IPS-NIHi7 (cell line): ENCODE data around the gene KCNMA1.

Experiments used
- DNase-seq: peaks from one replicate; pipeline ENCODE4 v3.0.0; 2012; ENCODE audit warnings: mixed read lengths; ENCODE audit errors: extremely low spot score

The KCNMA1 gene

DNA sequence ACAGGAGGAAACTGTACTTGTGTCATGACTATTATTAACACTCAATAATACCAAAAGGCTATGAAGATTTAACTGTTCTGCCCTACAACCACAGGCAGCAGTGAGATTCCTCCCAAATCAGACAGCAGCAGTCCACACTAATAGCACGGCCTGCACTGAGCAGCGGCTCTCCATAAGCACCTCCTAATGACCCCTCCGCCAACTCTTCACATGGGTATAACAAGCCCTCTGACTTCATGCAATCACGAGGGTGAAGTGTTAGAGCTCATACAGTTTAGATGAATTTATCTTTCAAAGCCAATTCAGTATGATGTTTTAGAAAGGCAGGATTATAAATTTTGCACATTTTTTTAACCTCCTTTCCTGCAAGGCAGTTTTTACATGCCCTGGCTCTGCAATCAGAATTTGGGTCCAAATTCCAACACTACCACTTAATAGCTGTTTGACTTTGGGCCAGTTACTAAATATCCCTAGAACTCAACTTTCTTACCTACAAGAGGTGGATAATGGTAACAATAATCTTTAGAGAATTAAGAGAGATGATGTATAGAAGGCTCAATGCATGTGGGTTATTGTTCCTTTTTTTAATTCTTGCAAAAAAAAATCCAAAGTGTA is 617.1 kb downstream of the KCNMA1 start:
- DNase-seq, result no peak

DNA sequence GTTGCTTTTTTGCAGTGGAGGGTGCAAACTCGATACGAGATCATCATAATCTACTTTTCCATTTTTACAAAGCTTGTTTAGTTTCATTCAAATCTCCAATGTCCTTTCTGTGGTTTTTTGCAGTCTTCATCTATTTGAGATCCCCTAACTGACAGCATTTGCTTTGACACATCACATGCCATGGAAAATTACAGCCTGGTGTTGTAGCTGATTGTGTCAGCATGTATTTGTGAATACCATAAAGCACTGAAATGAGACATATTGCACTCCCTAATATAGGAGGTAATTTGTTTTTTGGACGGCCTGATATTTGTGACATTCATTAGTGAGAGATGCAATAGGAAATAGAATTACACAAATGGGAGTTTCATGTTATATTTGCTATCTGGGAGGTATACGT is 620.8 kb downstream of the KCNMA1 start:
- DNase-seq, result no peak

DNA sequence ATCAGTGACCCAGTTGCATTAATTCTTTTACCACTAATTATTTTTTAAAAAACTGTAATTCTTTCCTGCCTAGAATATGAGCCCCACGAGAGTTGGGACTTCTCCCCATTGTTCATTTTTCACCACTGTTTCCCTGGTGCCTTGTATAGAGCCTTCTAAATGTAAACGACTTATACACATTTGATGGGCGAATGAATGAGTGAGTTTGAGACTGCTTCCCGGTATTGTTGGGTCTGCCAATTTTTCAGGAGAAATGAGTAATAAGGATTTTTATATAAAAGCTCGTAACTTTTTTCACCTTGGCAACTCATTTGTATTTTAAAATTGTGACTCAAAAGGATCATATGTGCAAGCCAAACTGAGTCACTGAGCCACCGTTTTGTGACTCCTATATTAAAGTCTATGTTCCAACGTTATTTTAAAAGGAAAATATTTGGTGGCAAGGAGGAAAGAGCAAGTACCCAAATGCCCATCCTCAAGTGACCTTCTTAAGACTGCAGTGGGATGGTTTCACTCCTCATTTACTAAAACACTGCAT is 621.3 kb downstream of the KCNMA1 start:
- no peak for DNase-seq

DNA sequence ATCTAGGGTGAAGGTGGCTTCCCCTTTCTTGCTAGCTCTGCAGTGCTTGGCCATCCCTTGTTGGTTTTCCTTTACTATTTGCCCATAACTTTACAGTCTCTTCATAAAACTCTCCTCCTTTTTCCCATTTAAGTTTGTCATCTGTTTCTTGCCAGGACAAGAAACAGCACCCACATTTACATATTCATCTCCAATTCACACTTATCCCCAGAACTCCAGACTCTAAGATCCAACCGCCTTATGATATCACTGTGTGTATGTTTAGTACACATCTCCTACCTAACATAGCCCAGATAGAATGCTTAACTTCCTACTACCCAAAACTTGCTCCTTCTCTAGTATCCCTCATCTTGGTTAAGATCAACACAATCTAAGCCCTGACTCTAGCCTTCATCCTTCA is 622.2 kb downstream of the KCNMA1 start:
- DNase-seq, result no peak

DNA sequence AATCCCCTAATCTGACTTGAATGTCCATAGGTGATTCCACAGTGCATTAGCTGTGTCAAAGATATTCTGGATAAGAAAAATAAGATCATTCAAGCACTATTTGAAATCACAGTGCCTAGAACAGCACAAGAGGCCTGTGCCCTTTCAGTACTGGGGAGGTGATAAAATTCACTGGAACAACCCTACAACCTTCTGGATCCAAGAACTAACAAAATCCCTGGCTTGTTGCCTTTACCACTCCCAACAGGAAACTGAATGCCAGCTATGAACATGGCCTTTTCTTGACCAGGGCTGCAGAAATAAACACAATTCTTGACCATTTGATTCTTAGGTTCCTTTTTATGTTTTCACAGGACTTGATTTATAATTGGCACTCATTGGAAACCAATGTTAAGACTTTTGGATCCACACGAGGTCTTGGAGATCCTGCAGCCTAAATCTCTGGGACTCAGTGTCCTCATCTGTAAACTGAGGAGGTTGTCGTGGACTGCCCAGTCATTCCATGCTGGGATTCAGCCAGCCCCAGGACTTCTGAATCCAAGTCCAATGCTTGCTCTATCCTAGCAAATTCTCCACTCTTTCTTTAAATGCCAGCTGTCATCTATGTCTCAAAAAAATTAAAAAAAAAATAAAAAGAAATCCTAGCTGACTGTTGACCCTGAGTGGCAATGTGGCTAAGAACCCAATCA is 624.7 kb downstream of the KCNMA1 start:
- DNase-seq, result no peak

DNA sequence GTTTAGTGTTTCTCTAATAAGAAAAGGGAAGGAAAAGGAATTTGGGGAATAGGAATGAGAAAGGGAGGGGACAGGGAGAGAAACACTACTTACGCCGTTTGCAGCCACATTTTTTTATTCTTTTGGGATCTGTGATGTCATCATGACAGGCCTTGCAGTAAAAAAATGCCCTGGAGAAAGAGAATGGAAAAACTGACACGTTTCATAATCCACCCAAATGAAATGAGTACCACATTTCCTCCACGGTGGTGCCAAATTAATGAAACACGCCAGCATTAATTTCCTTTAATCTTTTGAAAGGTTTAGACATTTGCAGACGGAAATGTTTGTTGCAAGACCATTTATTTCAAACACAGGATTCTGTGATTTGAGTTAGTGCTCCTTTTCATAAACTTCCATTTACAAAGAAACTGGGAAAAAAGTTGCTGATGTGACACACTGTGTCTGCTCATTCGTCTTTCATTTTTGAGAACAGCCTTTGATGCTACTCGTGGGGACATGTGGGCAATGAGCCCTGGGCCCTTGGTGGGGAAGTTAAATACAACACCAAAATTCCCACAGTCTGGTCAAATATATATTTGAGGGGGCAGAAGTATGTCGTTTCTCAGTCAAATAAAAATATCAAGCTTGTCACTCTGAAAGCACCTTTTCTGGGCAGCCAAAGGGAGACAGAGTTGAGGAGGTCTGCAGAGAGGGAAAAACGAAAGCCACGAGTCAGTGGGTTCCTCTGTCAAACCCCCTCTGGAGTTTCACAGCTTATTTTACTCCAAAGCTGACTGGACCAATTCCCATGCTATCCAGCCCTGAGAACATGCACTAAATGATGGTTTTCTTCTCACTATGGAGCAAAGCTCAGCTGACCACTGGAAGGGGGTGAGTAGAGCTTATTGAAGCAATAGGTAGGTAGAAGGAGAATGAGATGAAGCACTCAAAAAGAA is 625.5 kb downstream of the KCNMA1 start:
- DNase-seq, result no peak

DNA sequence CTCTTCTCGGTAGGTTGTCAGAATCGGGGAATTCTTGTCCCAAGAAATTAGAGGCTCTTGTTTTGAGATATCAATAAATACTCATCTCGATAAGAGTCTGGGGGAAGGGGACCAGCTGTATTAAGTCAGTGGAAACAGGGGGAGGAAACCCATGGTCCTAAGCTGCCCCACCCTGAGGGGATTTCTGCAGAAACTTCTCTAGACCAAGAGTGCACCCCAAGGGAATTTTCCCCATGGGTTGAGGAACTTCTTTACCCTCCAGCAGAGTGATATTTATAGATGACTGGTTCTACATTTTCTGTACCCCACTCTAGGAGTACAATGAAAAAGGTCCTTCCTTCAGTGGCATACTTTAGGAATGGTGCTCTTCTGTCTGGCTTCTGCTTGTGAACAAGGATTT is 627.2 kb downstream of the KCNMA1 start:
- DNase-seq, result no peak

DNA sequence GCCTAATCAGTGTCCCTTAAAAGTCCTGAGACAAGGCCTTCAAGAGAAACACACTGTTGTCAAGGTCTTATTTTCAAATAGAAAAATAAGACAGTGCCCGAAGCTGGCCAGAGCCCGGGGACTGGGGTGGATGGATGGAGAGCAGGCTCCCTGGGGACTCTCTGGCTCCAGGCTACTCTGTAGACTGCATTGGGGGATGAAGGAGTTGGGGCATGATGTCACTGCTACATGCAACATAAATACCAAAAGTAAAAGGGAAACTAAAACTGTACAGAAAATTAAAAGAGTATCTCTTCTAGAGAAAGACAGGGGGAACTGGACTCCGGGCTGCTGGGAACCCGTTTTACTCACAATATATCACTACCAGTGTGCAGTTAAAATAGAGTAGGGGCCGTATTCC is 629.8 kb downstream of the KCNMA1 start:
- no peak for DNase-seq

DNA sequence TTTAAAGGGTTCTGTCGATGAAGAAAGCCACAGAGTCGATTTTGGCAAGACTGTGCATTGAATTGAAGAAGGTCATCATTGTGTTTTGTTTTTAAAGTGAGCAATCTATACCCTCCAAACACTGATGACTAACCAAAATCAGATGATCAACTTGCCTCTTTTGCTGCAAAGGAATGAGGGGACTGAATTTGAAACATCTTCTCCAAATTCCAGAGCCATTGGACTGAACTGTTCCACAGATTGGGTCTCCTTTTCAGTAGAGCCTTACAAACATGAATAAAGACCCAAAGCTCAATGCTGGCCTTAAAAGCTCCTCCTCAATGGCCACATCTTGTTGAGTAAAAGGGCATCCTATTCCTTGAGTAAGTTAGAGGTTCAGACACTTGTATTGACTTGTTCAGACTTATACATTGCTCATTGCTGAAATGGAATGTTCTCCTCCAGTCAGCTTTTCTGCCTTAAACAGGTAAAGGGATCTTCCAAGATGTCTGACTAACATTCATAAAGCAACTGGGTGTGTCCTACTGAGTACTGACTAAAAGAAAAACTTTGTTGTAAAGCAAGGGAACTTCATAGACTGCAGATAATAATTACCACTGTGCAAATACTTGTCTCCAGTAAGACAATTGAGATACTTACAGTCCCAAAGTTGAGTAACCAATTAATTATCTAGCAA is 630.6 kb downstream of the KCNMA1 start:
- no peak for DNase-seq

DNA sequence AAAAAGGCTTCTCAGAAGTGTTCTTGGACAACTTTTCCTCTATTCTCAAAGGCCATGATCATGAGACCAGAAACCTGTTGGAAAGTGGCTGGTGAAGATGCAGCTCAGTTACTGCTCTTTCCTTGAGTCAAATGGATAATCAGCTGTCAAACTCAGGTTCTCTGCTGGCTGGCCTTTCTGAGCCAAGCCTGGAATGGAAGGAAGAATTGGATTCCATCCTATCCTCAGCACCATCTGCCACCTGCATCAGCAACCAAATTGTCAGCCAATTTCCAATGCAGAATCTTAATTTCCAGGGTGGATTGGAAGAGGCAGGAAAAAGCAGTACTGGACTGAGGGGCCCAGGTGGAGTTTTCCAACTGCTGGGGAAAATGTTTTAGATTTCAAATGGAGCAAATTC is 631.7 kb downstream of the KCNMA1 start:
- no peak for DNase-seq

DNA sequence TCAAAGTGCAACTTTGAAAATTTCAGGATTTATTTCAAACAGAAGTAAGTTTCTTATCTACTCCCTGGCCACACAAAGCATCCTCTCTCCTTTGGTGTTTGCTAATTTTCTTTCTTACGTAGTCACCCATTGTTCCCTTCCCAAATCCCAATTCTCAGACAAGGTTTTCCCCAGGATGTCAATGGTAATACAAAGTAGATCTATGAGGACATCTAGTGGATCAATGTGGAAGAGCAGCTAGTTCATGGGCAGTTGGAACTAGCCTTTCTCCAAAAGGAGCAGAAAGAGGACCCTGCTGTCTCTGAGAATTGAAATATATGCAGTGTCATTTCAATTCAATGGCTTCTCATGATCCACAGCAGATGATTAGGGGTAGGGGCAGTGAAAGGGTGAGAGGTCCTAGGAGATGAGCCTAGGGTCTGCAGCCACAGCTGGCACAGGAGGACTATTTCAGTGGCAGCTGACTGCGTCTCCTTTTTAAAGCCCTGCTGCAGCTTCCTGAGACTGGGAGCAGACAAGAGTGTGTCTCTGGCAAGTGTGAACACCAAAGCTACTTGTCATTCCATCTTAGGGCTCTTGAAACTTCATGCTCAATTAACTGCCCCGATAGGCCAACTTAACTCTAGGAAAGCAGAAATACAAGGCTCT is 632.6 kb downstream of the KCNMA1 start:
- DNase-seq, result peak; percentile 75

DNA sequence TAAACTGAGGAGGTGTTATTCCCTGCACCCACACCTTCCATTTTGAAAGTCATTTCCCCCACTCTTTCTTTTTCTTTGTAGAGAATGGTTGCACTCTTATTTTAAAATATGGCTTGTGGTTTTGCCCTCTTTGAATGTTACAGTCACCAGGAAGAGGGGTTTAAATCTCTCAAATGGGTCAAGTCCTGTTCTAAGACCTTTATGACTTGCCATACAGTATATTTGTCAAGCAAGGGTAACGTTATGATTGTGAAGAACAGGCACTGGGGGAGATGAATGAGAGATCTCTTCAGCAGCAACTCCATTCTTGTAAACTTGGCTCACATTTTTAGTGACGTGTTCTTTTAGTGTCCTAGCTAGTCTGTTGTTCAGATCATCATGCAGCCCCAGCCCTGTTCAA is 634.7 kb downstream of the KCNMA1 start:
- DNase-seq, result no peak

DNA sequence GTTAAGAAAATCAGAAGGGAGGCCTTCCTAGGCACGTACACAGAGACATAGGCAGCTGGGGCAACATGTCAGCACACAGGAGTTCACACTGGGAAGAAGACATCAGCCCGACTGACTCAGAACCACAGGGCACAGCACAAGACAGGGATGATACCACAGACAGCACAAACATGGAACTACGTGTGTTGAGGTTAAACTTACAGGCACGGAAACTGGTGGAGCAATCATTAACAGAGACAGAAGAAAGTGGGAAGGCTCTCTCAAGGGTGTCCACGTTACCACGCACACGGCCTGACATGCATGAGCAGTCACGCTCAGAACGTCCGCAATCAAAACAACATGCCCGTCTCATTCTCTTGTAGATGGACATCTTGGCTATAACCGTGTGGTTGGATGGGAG is 636.4 kb downstream of the KCNMA1 start:
- no peak for DNase-seq

DNA sequence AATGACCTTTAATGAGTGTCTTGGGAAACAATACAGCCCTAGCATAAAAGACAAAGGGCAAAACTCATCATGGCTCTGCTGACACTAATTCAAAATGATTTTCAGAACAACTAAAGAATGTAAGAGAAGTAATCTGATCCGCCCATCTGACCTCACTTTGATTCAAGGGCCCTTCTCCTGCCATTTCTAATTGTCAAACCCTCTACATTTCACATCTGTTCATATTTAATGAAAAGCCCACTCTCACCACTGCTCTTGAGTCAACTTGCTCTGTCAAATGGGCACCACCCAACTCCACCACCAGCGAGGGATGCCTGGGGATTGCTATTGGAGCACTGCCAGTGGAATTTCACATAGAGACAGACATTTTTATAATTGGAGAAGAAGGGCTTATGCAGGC is 639.2 kb downstream of the KCNMA1 start:
- DNase-seq, result no peak

DNA sequence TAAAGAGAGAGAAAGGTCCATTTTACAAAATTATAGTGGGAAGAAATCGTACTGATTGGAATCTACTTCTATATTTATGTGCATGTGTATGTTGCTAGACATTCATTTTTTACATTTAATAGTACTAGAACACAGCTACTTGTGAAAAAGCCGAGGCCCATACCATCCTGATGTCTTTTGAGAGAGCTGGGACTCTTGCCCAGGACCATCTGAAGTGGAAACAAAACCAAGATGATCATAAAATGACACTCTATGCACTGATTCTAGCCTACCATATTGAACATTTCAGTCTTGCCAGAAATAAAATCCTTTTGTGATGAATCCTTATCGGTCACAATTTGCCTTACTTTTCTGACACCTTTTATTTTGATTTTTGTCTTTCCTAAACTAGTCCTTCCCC is 640.0 kb downstream of the KCNMA1 start:
- no peak for DNase-seq

DNA sequence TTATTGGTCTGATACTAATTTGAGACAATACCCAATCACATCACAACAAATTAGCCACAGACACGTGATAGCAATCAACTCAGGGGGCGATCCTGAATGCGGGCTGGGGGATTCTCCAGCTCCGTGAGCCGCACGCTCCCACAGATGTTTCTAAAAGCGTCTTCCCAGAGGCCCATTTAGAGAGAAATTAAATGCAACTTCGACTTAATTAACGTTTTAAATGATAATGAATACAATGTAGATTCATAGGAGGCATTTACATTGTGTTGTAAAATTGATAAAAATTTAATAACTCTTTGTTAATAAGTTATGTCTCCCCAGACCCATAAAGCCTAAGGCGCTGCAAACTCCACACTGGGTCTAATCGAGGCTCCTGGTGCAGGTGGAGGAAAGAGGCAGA is 642.6 kb downstream of the KCNMA1 start:
- DNase-seq, result no peak

DNA sequence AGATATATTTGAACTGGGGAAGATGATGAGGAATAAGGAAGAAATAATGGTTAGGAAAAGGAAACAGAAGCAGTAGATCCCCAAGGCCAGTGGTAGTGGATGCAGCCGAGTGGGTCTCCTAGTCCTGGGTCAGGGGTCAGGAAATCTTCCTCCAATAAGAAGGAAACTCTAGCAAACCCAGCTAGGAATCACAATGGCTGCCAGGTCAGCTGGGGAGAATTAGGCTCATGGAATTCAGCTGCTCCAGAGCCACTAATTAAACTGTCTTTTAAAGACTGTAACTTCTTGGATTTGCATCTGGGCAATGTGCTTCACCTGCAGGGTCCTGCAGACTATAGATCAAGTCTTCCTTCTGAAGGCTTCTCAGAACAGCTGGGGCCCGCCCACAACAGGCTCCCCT is 644.4 kb downstream of the KCNMA1 start:
- no peak for DNase-seq

DNA sequence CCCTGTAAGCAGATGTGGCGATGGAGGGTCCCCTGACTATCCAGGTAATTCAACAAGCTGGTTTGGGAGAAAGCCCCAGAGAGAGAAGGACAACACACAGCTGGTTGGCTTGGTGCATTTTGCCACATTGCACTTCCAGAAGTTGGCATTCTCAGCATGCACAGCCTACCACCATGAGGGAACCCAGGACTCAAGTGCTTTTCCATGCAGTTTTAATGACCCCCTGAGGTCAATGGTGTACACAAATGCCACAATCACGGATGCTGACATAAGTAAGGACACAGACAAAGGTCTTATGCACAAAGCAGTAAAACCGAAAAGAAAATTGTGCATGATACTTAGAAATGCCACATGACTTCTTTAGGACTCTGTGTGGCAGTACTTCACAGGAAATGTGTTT is 645.1 kb downstream of the KCNMA1 start:
- no peak for DNase-seq

DNA sequence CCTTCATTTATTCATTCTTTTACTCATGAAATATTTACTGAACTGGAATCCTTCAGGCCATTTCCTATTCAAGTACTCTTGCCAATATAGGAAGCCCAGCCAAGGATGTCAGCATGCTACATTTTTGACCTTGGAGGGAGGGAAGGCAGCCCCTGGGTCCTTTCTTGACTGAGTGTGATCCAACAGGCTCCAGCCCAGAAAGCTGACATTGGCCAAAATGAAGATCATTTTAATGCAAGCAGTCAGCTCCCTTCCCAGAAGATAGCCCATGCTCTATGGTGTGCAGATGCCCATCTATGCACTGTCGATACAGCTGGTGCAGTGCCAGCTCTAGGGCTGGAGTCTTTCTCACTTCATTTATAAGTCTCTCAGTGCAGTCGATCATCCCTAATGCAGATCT is 646.0 kb downstream of the KCNMA1 start:
- no peak for DNase-seq

DNA sequence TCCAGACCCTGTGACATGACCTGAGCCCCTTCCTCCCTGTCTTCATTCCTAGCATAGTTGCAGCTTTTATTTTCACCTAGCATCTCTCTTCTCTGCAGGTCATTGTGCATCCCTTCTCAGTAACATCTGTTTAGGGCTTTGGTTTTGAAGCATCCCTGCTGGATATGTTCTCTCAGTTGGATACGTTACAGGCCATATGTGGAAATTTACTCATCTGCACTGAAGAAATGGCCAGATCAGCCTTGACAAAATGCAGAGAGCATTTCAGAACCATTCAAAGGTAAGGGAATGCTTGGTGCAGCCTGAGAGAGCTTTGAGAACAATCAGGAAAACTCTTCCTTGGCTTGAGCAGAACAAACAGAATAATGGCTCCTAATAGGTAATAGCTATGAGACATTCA is 647.0 kb downstream of the KCNMA1 start:
- DNase-seq, result no peak
